Measurements from ENCODE around the gene CAMSAP1.

CAMSAP1 gene

GRCh38 chr9:135776893-135777622 is 130.3 kb downstream of the CAMSAP1 start:
- TF ChIP-seq EP300 (IDR thresholded peaks at IDR 0.05; ENCODE audit: borderline replicate concordance) (no peak), TEAD4 (IDR thresholded peaks at IDR 0.05) (no peak), ZBTB7A (IDR thresholded peaks at IDR 0.05; ENCODE audit: low read depth) (no peak), CEBPB (IDR thresholded peaks at IDR 0.05) (no peak), USF1 (IDR thresholded peaks at IDR 0.05) (no peak), MAX (IDR thresholded peaks at IDR 0.05) (no peak), REST (IDR thresholded peaks at IDR 0.05; ENCODE audit: low read depth) (no peak), RAD21 (IDR thresholded peaks at IDR 0.05; ENCODE audit: low read depth) (no peak)

GRCh38 chr9:135775911-135776310 is 131.4 kb downstream of the CAMSAP1 start:
- no peak for TF ChIP-seq NFIC (IDR thresholded peaks at IDR 0.05)

GRCh38 chr9:135774794-135775525 is 132.4 kb downstream of the CAMSAP1 start:
- TF ChIP-seq ZBTB7A (IDR thresholded peaks at IDR 0.05; ENCODE audit: low read depth) (no peak), REST (IDR thresholded peaks at IDR 0.05; ENCODE audit: low read depth) (no peak), USF1 (IDR thresholded peaks at IDR 0.05) (no peak), TCF12 (IDR thresholded peaks at IDR 0.05; ENCODE audit: low read depth) (no peak), EP300 (IDR thresholded peaks at IDR 0.05; ENCODE audit: borderline replicate concordance) (no peak), CREB1 (IDR thresholded peaks at IDR 0.05; ENCODE audit: low read depth) (no peak), CEBPB (IDR thresholded peaks at IDR 0.05) (no peak), MAX (IDR thresholded peaks at IDR 0.05) (no peak), TEAD4 (IDR thresholded peaks at IDR 0.05) (no peak), NFIC (IDR thresholded peaks at IDR 0.05) (no peak)

GRCh38 chr9:135774239-135774747 is 133.1 kb downstream of the CAMSAP1 start:
- TF ChIP-seq REST (IDR thresholded peaks at IDR 0.05; ENCODE audit: low read depth): no peak
- no peak for TF ChIP-seq MAX (IDR thresholded peaks at IDR 0.05)
- TF ChIP-seq CEBPB (IDR thresholded peaks at IDR 0.05): no peak

- TF ChIP-seq TEAD4 (IDR thresholded peaks at IDR 0.05): no peak
- no peak for TF ChIP-seq NFIC (IDR thresholded peaks at IDR 0.05)
- TF ChIP-seq YY1 (IDR thresholded peaks at IDR 0.05; ENCODE audit: low read depth): no peak
- TF ChIP-seq FOXM1 (IDR thresholded peaks at IDR 0.05; ENCODE audit: borderline replicate concordance, low read depth): no peak
- no peak for TF ChIP-seq MAX (IDR thresholded peaks at IDR 0.05)
- TF ChIP-seq USF1 (IDR thresholded peaks at IDR 0.05): no peak
Observed at GRCh38 chr9:135773530-135774238, 133.7 kb downstream of the CAMSAP1 start.
